Measurements from ENCODE around the gene SH2B3.

SH2B3 gene

DNA sequence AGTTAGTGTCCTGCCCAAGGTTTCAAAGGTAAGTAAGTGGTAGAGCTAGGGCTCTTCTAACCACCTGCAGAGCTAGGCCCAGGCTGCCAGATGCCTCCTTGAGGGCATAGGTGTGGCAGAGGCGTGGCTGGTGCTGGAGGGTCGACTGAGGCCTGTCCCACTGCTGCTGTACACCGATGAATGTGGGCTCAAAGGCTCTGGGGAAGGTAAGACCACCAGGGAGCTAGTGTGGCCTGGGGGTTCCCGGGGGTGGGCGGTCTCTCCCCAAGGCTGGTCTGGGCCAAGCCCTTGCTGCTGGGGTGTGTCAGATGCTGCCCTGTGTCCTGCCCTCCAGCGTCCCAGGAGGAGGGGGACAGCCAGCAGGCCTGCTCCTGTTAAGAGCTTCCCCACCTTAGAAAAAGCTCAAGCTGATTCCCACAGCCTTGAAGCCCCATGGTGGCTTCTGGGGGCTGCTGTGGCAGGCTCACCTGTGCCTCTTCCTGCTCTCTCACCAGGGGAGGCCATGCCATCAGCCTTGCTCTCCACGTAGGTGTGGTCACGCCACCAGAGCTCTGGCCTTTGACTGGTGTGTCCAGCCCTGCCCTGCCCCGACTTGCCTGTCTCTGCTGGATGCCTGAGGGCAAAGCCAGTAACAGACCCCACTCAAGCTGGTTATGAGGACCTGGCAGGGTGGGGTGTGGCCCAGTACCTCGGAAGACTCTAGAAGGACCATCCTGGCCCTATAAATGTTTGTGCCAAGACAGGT, 36.8 kb downstream of the SH2B3 start:
- no peak overlapping the region for H3K9ac ChIP-seq (ENCODE audit: low read length)
- TF ChIP-seq EZH2 (optimal IDR thresholded peaks at IDR 0.05; ENCODE audit: low read depth, low read length) (no peak), EZH2phosphoT487 (IDR thresholded peaks at IDR 0.05; ENCODE audit: low read length) (no peak)
- TF ChIP-seq, protein P1, sequence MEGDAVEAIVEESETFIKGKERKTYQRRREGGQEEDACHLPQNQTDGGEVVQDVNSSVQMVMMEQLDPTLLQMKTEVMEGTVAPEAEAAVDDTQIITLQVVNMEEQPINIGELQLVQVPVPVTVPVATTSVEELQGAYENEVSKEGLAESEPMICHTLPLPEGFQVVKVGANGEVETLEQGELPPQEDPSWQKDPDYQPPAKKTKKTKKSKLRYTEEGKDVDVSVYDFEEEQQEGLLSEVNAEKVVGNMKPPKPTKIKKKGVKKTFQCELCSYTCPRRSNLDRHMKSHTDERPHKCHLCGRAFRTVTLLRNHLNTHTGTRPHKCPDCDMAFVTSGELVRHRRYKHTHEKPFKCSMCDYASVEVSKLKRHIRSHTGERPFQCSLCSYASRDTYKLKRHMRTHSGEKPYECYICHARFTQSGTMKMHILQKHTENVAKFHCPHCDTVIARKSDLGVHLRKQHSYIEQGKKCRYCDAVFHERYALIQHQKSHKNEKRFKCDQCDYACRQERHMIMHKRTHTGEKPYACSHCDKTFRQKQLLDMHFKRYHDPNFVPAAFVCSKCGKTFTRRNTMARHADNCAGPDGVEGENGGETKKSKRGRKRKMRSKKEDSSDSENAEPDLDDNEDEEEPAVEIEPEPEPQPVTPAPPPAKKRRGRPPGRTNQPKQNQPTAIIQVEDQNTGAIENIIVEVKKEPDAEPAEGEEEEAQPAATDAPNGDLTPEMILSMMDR (IDR thresholded peaks at IDR 0.05; ENCODE audit: low read length): no peak
- H3K27ac ChIP-seq (ENCODE audit: low read length): no peak overlapping the region
- H3K4me2 ChIP-seq (ENCODE audit: low read depth, low read length): no peak overlapping the region
- peaks cover 15% of the 10 kb centered on the region for H3F3A ChIP-seq (ENCODE audit: insufficient read depth, low read length)
- DNase-seq: no peak
- no peaks in the 10 kb centered on the region for H3K9me3 ChIP-seq (replicated peaks; ENCODE audit: insufficient read depth, low read length)
- no peak overlapping the region for H3K4me3 ChIP-seq (ENCODE audit: low read length)
- H3K27me3 ChIP-seq (replicated peaks; ENCODE audit: insufficient read depth, low read length): no peaks in the 10 kb centered on the region
- H3K36me3 ChIP-seq (replicated peaks; ENCODE audit: insufficient read depth, low read length): no peaks in the 10 kb centered on the region
- H3K79me2 ChIP-seq (ENCODE audit: low read length): peaks cover 20% of the 10 kb centered on the region; the same call in 1 of the 2 replicates
- no peak overlapping the region for H2AFZ ChIP-seq (ENCODE audit: low read length)
- H3K4me1 ChIP-seq (ENCODE audit: low read length): peaks cover 39% of the 10 kb centered on the region
- no peaks in the 10 kb centered on the region for H4K20me1 ChIP-seq (ENCODE audit: insufficient read depth, low read length)
- no peaks in the 10 kb centered on the region for H3K9me2 ChIP-seq (replicated peaks; ENCODE audit: insufficient read depth, low read length)

GRCh38 chr12:111443086-111443485, 37.4 kb downstream of the SH2B3 start:
- Histone ChIP-seq H3K27me3 (replicated peaks; ENCODE audit: insufficient read depth, low read length) (no peaks in the 10 kb centered on the region), H3K79me2 (ENCODE audit: low read length) (peaks cover 15% of the 10 kb centered on the region; the same call in 1 of the 2 replicates), H3K4me3 (ENCODE audit: low read length) (no peak overlapping the region), H3K27ac (ENCODE audit: low read length) (peak overlapping the region; percentile 99; the same call in 1 of the 2 replicates), H3K9me2 (replicated peaks; ENCODE audit: insufficient read depth, low read length) (no peaks in the 10 kb centered on the region), H3K4me2 (ENCODE audit: low read depth, low read length) (no peak overlapping the region), H3K9me3 (replicated peaks; ENCODE audit: insufficient read depth, low read length) (no peaks in the 10 kb centered on the region), H4K20me1 (ENCODE audit: insufficient read depth, low read length) (no peaks in the 10 kb centered on the region), H3K9ac (ENCODE audit: low read length) (no peak overlapping the region), H3K4me1 (ENCODE audit: low read length) (peaks cover 39% of the 10 kb centered on the region), H3F3A (ENCODE audit: insufficient read depth, low read length) (peaks cover 15% of the 10 kb centered on the region), H3K36me3 (replicated peaks; ENCODE audit: insufficient read depth, low read length) (no peaks in the 10 kb centered on the region), H2AFZ (ENCODE audit: low read length) (no peak overlapping the region)
- DNase-seq: no peak
- TF ChIP-seq EZH2 (optimal IDR thresholded peaks at IDR 0.05; ENCODE audit: low read depth, low read length) (no peak), EZH2phosphoT487 (IDR thresholded peaks at IDR 0.05; ENCODE audit: low read length) (no peak)
- TF ChIP-seq, protein P1 (IDR thresholded peaks at IDR 0.05; ENCODE audit: low read length): no peak

DNA sequence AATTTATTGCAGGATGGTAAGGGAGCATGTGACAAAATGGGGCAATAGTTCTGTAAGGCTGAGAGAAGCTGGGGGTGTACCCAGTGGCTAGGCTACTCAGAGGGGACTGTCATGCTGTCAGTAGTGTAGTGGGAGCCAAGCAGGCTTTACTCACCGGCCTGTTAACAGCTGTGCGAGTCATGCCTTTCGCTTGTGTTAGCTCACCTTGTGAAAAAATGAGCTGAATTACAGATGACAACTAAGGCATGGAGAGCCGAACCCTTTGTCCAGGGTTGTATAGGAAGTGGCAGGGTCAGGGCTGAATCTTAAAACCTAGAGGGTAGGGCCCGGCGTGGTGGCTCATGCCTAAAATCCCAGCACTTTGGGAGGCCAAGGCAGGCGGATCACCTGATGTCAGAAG, 37.9 kb downstream of the SH2B3 start:
- H3K9me2 ChIP-seq (replicated peaks; ENCODE audit: insufficient read depth, low read length): no peaks in the 10 kb centered on the region
- no peaks in the 10 kb centered on the region for H3K9me3 ChIP-seq (replicated peaks; ENCODE audit: insufficient read depth, low read length)
- H3K79me2 ChIP-seq (ENCODE audit: low read length): peaks cover 15% of the 10 kb centered on the region; the same call in 1 of the 2 replicates
- no peak overlapping the region for H3K9ac ChIP-seq (ENCODE audit: low read length)
- no peaks in the 10 kb centered on the region for H3K27me3 ChIP-seq (replicated peaks; ENCODE audit: insufficient read depth, low read length)
- TF ChIP-seq EZH2 (optimal IDR thresholded peaks at IDR 0.05; ENCODE audit: low read depth, low read length) (no peak), EZH2phosphoT487 (IDR thresholded peaks at IDR 0.05; ENCODE audit: low read length) (no peak)
- TF ChIP-seq, protein P1 (IDR thresholded peaks at IDR 0.05; ENCODE audit: low read length): no peak
- H3K4me3 ChIP-seq (ENCODE audit: low read length): no peak overlapping the region
- peaks cover 15% of the 10 kb centered on the region for H3F3A ChIP-seq (ENCODE audit: insufficient read depth, low read length)
- H3K27ac ChIP-seq (ENCODE audit: low read length): peak overlapping the region; percentile 99; the same call in 1 of the 2 replicates
- no peaks in the 10 kb centered on the region for H4K20me1 ChIP-seq (ENCODE audit: insufficient read depth, low read length)
- H2AFZ ChIP-seq (ENCODE audit: low read length): no peak overlapping the region
- no peaks in the 10 kb centered on the region for H3K36me3 ChIP-seq (replicated peaks; ENCODE audit: insufficient read depth, low read length)
- no peak overlapping the region for H3K4me2 ChIP-seq (ENCODE audit: low read depth, low read length)
- DNase-seq: no peak
- H3K4me1 ChIP-seq (ENCODE audit: low read length): peaks cover 39% of the 10 kb centered on the region
